Stimulated activated CD4-positive, alpha-beta T cell treated with anti-CD3 and anti-CD28 coated beads, Interleukin-12 subunit alpha, Interleukin-12 subunit beta, amount 100 ng/mL, for 48 hours (primary cell): Measurements from ENCODE around the gene PARD3B.
A peak's percentile ranks its signal among the peaks of the same experiment; 100 is the strongest.

ENCODE experiments used
- DNase-seq, 3 donors: peaks; one replicate each; pipeline ENCODE4 v3.0.0-alpha.2; 2020; ENCODE audit warnings: low read depth in 2 of 3, low spot score in 1 of 3

The PARD3B gene

GRCh38 chr2:205001300-205001966 lies 456.2 kb downstream of the PARD3B start:
- DNase-seq = no peak

GRCh38 chr2:205002390-205002789 lies 457.1 kb downstream of the PARD3B start:
- DNase-seq = no peak

- DNase-seq = no peak
These were observed 458.0 kb downstream of the PARD3B start for GRCh38 chr2:205003288-205003687.

GRCh38 chr2:205010196-205010595 lies 464.9 kb downstream of the PARD3B start:
- no peak for DNase-seq

- DNase-seq = no peak
These were observed 465.8 kb downstream of the PARD3B start for GRCh38 chr2:205011031-205011430.

GRCh38 chr2:205012961-205013360 lies 467.7 kb downstream of the PARD3B start:
- no peak for DNase-seq

- no peak for DNase-seq
These were observed 468.3 kb downstream of the PARD3B start for GRCh38 chr2:205013586-205013985.

GRCh38 chr2:205014201-205014600 lies 468.9 kb downstream of the PARD3B start:
- no peak for DNase-seq

- DNase-seq = no peak
These were observed 472.1 kb downstream of the PARD3B start for GRCh38 chr2:205017381-205017780.

- DNase-seq = no peak
These were observed 472.6 kb downstream of the PARD3B start for GRCh38 chr2:205017912-205018311.

GRCh38 chr2:205020673-205021072 lies 475.4 kb downstream of the PARD3B start:
- no peak for DNase-seq

- DNase-seq = no peak
These were observed 477.6 kb downstream of the PARD3B start for GRCh38 chr2:205022841-205023240.

GRCh38 chr2:205024822-205025518 lies 479.7 kb downstream of the PARD3B start:
- peak; percentile 21 to 28 (median 24) for DNase-seq

- no peak for DNase-seq
These were observed 480.4 kb downstream of the PARD3B start for GRCh38 chr2:205025580-205026240.

GRCh38 chr2:205030695-205031094 lies 485.4 kb downstream of the PARD3B start:
- DNase-seq = no peak

- DNase-seq = no peak
These were observed 486.8 kb downstream of the PARD3B start for GRCh38 chr2:205032093-205032551.

GRCh38 chr2:205033431-205033830 lies 488.2 kb downstream of the PARD3B start:
- no peak for DNase-seq

- no peak for DNase-seq
These were observed 488.8 kb downstream of the PARD3B start for GRCh38 chr2:205034034-205034433.

- DNase-seq = no peak
These were observed 495.0 kb downstream of the PARD3B start for GRCh38 chr2:205040323-205040722.

- DNase-seq = no peak
These were observed 496.3 kb downstream of the PARD3B start for GRCh38 chr2:205041472-205042130.

- no peak for DNase-seq
These were observed 498.0 kb downstream of the PARD3B start for GRCh38 chr2:205043285-205043684.

- no peak for DNase-seq
These were observed 500.4 kb downstream of the PARD3B start for GRCh38 chr2:205045706-205046105.
